Nucleus accumbens (tissue), 56 donors: ENCODE data around the gene C19orf53.
A peak's percentile ranks its signal among the peaks of the same experiment; 100 is the strongest.

ENCODE experiments used
- DNase-seq, 56 donors: peaks; one replicate each; lab custom pipeline; 2025; lab: John Stamatoyannopoulos, UW

Gene C19orf53

GRCh38 chr19:13774217-13775191, at the start of gene C19orf53:
Gene C19orf53 (plus strand): TSS chr19:13774456. CDS start chr19:13774478, 22 bp downstream.
- DNase-seq = peak in 55 of 56 donors; percentile 58 to 97 (median 88)

GRCh38 chr19:13726323-13726722, 47.9 kb upstream of the C19orf53 start:
- DNase-seq = no peak

- no peak for DNase-seq
Measured at GRCh38 chr19:13727798-13728197, 46.5 kb upstream of the C19orf53 start.

GRCh38 chr19:13729859-13730258, 44.4 kb upstream of the C19orf53 start:
- DNase-seq = no peak

- peak; percentile 79 to 98 (median 94) for DNase-seq
Measured at GRCh38 chr19:13731147-13731964, 42.9 kb upstream of the C19orf53 start.

GRCh38 chr19:13732337-13732736, 41.9 kb upstream of the C19orf53 start:
- DNase-seq = no peak

- DNase-seq = no peak
Measured at GRCh38 chr19:13734751-13735150, 39.5 kb upstream of the C19orf53 start.

- DNase-seq = no peak
Measured at GRCh38 chr19:13738073-13738472, 36.2 kb upstream of the C19orf53 start.

- no peak for DNase-seq
Measured at GRCh38 chr19:13741893-13742292, 32.4 kb upstream of the C19orf53 start.

GRCh38 chr19:13742756-13743155, 31.5 kb upstream of the C19orf53 start:
- DNase-seq = no peak

GRCh38 chr19:13744174-13744573, 30.1 kb upstream of the C19orf53 start:
- DNase-seq = no peak

- no peak for DNase-seq
Measured at GRCh38 chr19:13747098-13747453, 27.2 kb upstream of the C19orf53 start.

- DNase-seq = peak in 3 of 56 donors; percentile 11 to 39 (median 19)
Measured at GRCh38 chr19:13748169-13748828, 26.0 kb upstream of the C19orf53 start.

GRCh38 chr19:13751436-13751835, 22.8 kb upstream of the C19orf53 start:
- DNase-seq = no peak

GRCh38 chr19:13753622-13754021, 20.6 kb upstream of the C19orf53 start:
- peak in 4 of 56 donors; percentile 4 to 21 (median 16) for DNase-seq

- no peak for DNase-seq
Measured at GRCh38 chr19:13756210-13756609, 18.0 kb upstream of the C19orf53 start.

- no peak for DNase-seq
Measured at GRCh38 chr19:13757805-13758772, 16.2 kb upstream of the C19orf53 start.

GRCh38 chr19:13758795-13759194, 15.5 kb upstream of the C19orf53 start:
- DNase-seq = no peak

- DNase-seq = no peak
Measured at GRCh38 chr19:13761423-13761822, 12.8 kb upstream of the C19orf53 start.
